Measurements from ENCODE around the gene NSUN5. TPM values are rescaled to one million over a fixed set of nuclear protein-coding genes. Genes with fewer than 3 reads are reported as not detected.

Gene NSUN5
- total RNA-seq (2022) (71.8 and 73.4 TPM in 2 replicates), Bru-seq, nascent RNA (percentile 81 among the genes with signal in this experiment), BruChase-seq, experiment 1, labeled RNA remaining after a 2-hour chase (percentile 85 among the genes with signal in this experiment), BruChase-seq, experiment 2, labeled RNA remaining after a 6-hour chase (percentile 88 among the genes with signal in this experiment)
- long read RNA-seq, transcript NSUN5-201 (9 exons, 1,672 nt): minor isoform, 18 of 222 reads
- long read RNA-seq, transcript NSUN5-204 (10 exons, 1,663 nt): major isoform, 162 of 222 reads
- long read RNA-seq, partial matches to known transcripts: 19 of 222 reads
- long read RNA-seq, other reads (novel, unspliced or antisense): 19 of 222 reads

DNA sequence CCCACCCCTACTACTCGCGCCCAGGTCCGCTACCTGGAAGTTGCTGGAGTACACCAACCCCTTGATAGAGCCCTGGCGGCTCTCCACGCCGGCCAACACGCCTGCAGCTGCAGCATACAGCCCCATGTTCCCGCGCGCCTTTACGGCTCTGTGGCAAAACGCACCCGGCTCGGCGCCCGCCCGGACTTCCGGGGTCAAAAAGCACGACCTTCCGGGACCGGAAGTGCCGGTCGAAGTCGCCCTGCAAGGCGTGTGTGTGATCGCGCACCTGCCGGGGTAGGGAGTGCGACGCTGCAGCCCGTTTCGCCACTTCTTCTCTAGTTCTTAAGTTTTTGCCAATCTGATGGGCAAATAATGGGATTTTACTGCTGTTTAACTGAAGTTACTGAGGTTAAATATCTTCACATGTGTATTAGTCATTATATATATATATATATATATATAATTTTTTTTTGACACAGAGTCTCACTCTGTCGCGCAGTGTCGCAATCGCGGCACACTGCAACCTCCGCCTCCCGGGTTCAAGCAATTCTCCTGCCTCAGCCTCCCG, at the start of gene NSUN5:
NSUN5 (minus strand) TSS at position 162 of the 550 bp plus-strand sequence; CDS start at position 126, 36 bp downstream.
- POLR2A ChIA-PET: interaction anchor here (1.3 kb wide), 1 partner anchor 143 kb away, joined by 3 read pairs; no protein-coding TSS in a partner anchor
- CTCF ChIA-PET: no interaction called here
- Mint-ChIP-seq H3K9me3 (ENCODE audit: unreplicated experiment) (no peaks in the 10 kb centered on the region), H3K27ac (ENCODE audit: unreplicated experiment) (peak within 1 kb of the TSS; percentile 95), H3K4me1 (ENCODE audit: low read depth, unreplicated experiment) (peaks cover 19% of the 10 kb centered on the region), H3K36me3 (ENCODE audit: insufficient read depth, unreplicated experiment) (peaks cover 54% of the 10 kb centered on the region), H3K27me3 (ENCODE audit: insufficient read depth, unreplicated experiment) (no peaks in the 10 kb centered on the region), H3K4me3 (ENCODE audit: unreplicated experiment) (peak within 1 kb of the TSS; percentile 87)
- intact Hi-C loops (cut with micrococcal nuclease; ENCODE audit: unreplicated experiment): no loop called here
- TF ChIP-seq, protein P1, sequence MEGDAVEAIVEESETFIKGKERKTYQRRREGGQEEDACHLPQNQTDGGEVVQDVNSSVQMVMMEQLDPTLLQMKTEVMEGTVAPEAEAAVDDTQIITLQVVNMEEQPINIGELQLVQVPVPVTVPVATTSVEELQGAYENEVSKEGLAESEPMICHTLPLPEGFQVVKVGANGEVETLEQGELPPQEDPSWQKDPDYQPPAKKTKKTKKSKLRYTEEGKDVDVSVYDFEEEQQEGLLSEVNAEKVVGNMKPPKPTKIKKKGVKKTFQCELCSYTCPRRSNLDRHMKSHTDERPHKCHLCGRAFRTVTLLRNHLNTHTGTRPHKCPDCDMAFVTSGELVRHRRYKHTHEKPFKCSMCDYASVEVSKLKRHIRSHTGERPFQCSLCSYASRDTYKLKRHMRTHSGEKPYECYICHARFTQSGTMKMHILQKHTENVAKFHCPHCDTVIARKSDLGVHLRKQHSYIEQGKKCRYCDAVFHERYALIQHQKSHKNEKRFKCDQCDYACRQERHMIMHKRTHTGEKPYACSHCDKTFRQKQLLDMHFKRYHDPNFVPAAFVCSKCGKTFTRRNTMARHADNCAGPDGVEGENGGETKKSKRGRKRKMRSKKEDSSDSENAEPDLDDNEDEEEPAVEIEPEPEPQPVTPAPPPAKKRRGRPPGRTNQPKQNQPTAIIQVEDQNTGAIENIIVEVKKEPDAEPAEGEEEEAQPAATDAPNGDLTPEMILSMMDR (IDR thresholded peaks at IDR 0.05; ENCODE audit: insufficient read depth in 1 of 2, low read depth in 1 of 2, low read length in 1 of 2, severe bottlenecking in 1 of 2, unreplicated experiment in 1 of 2): no peak
- BruUV-seq (replicated peaks): no TSS peak
- Histone ChIP-seq H3K4me1 (no peaks in the 10 kb centered on the region), H3K4me3 (ENCODE audit: low read depth, low read length) (peak within 1 kb of the TSS; percentile 90), H3K27me3 (replicated peaks; ENCODE audit: control insufficient read depth, insufficient read depth, low read length) (no peaks in the 10 kb centered on the region), H3K9me3 (no peaks in the 10 kb centered on the region), H3K36me3 (ENCODE audit: control insufficient read depth, insufficient read depth, low read length) (no peaks in the 10 kb centered on the region)
- DNase-seq: peak; percentile 93 to 96

DNA sequence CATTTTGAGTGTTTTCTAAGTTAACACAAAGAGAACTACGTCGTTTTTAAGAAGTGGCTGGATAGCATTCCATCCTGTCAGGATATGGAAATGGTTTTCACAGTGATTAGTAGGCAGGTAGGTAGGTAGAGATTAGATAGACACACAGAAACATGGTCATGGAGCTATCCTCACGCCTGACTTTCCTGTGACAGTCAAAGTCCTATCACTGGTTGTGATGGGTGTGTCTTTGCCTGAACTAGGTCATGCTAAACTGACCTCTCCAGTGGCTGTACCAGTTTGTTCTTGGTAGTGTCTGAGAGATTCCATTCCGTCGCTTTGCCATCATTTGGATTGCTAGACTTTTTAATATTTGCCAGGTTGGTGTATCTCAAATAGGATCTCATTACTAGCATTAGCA, 47.5 kb upstream of the NSUN5 start:
- Histone ChIP-seq H3K36me3 (ENCODE audit: control insufficient read depth, insufficient read depth, low read length) (no peaks in the 10 kb centered on the region), H3K4me3 (ENCODE audit: low read depth, low read length) (no peak overlapping the region), H3K4me1 (0 out of 2 replicates have a peak, but pooled peaks cover 7% of the 10 kb centered on the region), H3K27me3 (replicated peaks; ENCODE audit: control insufficient read depth, insufficient read depth, low read length) (no peaks in the 10 kb centered on the region), H3K9me3 (peaks cover 7% of the 10 kb centered on the region; the same call in 1 of the 2 replicates)
- Mint-ChIP-seq H3K4me3 (ENCODE audit: unreplicated experiment) (no peak overlapping the region), H3K4me1 (ENCODE audit: low read depth, unreplicated experiment) (no peaks in the 10 kb centered on the region), H3K27me3 (ENCODE audit: insufficient read depth, unreplicated experiment) (no peaks in the 10 kb centered on the region), H3K36me3 (ENCODE audit: insufficient read depth, unreplicated experiment) (no peaks in the 10 kb centered on the region), H3K9me3 (ENCODE audit: unreplicated experiment) (no peaks in the 10 kb centered on the region), H3K27ac (ENCODE audit: unreplicated experiment) (no peak overlapping the region)
- intact Hi-C loops (cut with micrococcal nuclease; ENCODE audit: unreplicated experiment): no loop called here
- ChIA-PET POLR2A (no interaction called here), CTCF (no interaction called here)
- DNase-seq: no peak
- no TSS peak for BruUV-seq (replicated peaks)
- TF ChIP-seq, protein P1 (IDR thresholded peaks at IDR 0.05; ENCODE audit: insufficient read depth in 1 of 2, low read depth in 1 of 2, low read length in 1 of 2, severe bottlenecking in 1 of 2, unreplicated experiment in 1 of 2): no peak

DNA sequence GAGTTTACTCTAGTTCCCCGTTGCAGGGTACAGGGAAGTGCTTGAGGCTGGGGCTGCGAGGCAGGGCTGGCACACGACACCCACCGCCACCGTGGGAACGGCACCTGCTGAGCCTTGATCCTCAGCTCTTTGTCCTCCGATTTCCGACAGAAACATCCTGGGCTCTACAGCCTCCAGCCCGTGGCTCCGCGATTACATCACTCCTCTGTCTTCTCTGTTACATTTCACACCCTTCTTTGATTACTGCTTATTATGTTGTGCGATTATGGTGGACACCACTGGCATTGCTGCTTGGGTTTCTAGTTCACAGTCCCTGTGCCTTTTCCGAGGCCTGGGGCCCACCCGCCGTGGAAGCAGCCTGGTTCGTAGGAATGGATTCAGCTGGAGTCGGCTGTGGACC, 46.2 kb upstream of the NSUN5 start:
- intact Hi-C loops (cut with micrococcal nuclease; ENCODE audit: unreplicated experiment): no loop called here
- H3K9me3 Mint-ChIP-seq (ENCODE audit: unreplicated experiment): no peaks in the 10 kb centered on the region
- H3K36me3 Mint-ChIP-seq (ENCODE audit: insufficient read depth, unreplicated experiment): no peaks in the 10 kb centered on the region
- no peaks in the 10 kb centered on the region for H3K4me1 Mint-ChIP-seq (ENCODE audit: low read depth, unreplicated experiment)
- DNase-seq: no peak
- no peaks in the 10 kb centered on the region for H3K36me3 ChIP-seq (ENCODE audit: control insufficient read depth, insufficient read depth, low read length)
- H3K4me3 ChIP-seq (ENCODE audit: low read depth, low read length): no peak overlapping the region
- H3K9me3 ChIP-seq: peaks cover 7% of the 10 kb centered on the region; the same call in 1 of the 2 replicates
- TF ChIP-seq, protein P1 (IDR thresholded peaks at IDR 0.05; ENCODE audit: insufficient read depth in 1 of 2, low read depth in 1 of 2, low read length in 1 of 2, severe bottlenecking in 1 of 2, unreplicated experiment in 1 of 2): no peak
- ChIA-PET POLR2A (no interaction called here), CTCF (no interaction called here)
- no peaks in the 10 kb centered on the region for H3K27me3 ChIP-seq (replicated peaks; ENCODE audit: control insufficient read depth, insufficient read depth, low read length)
- no peaks in the 10 kb centered on the region for H3K27me3 Mint-ChIP-seq (ENCODE audit: insufficient read depth, unreplicated experiment)
- no peak overlapping the region for H3K27ac Mint-ChIP-seq (ENCODE audit: unreplicated experiment)
- no TSS peak for BruUV-seq (replicated peaks)
- 0 out of 2 replicates have a peak, but pooled peaks cover 7% of the 10 kb centered on the region for H3K4me1 ChIP-seq
- no peak overlapping the region for H3K4me3 Mint-ChIP-seq (ENCODE audit: unreplicated experiment)
